ENCODE measurements around the gene IRF2.

DNA sequence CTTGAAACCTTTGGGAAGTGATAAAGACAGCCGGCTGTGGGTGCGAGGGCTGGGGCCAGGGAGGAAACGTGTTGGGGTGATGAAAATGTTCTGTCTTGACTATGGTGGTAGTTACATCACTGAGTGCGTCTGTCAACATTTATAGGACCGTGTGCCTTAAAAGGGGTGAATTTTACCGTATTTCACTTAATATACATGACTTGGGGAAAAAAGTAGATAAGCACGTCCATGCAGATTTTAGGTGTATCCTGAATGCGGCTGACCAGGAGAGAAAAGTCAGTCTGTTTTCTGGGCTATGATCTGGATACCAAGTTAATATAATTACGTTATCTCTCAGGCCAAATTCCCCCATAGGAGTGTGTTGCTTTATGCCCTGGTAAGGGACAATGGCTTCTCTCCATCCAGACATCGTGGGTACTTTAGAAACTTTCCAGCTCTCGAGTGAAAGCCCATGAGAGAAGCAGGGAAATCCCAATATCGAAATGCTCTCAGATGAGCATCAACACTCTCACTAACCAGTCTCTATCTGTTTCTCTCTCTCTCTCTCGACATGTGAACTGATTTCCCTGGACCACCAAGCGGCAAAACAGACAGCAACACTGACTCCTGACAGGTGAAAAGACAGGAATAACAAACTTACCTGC lies 71.5 kb downstream of the IRF2 start:
- TF ChIP-seq, protein P1, sequence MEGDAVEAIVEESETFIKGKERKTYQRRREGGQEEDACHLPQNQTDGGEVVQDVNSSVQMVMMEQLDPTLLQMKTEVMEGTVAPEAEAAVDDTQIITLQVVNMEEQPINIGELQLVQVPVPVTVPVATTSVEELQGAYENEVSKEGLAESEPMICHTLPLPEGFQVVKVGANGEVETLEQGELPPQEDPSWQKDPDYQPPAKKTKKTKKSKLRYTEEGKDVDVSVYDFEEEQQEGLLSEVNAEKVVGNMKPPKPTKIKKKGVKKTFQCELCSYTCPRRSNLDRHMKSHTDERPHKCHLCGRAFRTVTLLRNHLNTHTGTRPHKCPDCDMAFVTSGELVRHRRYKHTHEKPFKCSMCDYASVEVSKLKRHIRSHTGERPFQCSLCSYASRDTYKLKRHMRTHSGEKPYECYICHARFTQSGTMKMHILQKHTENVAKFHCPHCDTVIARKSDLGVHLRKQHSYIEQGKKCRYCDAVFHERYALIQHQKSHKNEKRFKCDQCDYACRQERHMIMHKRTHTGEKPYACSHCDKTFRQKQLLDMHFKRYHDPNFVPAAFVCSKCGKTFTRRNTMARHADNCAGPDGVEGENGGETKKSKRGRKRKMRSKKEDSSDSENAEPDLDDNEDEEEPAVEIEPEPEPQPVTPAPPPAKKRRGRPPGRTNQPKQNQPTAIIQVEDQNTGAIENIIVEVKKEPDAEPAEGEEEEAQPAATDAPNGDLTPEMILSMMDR (IDR thresholded peaks at IDR 0.05) = no peak
- TF ChIP-seq EP300 (IDR thresholded peaks at IDR 0.05) (no peak), POLR2A (IDR thresholded peaks at IDR 0.05) (no peak)

Data from suprapubic skin (tissue), 3 donors.